ENCODE measurements around the gene KRTCAP3. TPM values are rescaled to one million over a fixed set of nuclear protein-coding genes. Genes with fewer than 3 reads are reported as not detected.
A peak's percentile ranks its signal among the peaks of the same experiment; 100 is the strongest.

The KRTCAP3 gene
- total and polyA plus RNA-seq, 2 of the 8 experiments (the other 6 are each of a cell fraction or from before 2014, with no cell fraction given): 55.4 to 72.5 TPM

DNA sequence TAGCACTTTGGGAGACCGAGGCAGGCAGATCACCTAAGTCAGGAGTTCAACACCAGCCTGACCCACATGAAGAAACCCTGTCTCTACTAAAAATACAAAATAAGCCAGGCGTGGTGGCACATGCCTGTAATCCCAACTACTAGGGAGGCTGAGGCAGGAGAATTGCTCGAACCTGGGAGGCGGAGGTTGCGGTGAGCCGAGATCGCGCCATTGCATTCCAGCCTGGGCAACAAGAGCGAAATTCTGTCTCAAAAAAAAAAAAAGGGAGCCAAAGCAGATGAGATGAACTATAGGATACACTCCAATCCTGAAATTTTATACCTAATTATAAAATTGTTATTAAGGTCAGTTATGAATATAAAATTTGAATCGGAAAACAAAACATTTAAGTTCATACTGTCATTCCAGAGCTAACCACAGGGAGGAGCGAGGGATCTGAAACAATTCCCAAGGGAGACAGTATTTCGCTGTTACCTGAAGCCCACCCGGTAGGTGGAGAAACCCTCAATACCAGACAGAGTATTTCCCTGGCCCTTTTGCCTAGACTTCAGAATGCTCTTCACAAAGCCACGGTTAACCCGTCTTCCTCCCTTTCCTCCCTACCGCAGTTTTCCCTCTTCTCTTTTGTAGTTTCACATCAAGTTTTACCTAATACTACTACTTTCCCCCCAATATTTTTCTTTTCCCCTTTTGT lies 34.2 kb upstream of the KRTCAP3 start:
- H2AK5ac ChIP-seq (ENCODE audit: low read depth, low read length): no peak overlapping the region
- peaks cover 0 to 5% (median 3%) of the 10 kb centered on the region in 4 experiments; a peak in 4 of 7 replicates for H3K4me1 ChIP-seq (replicated peaks in 1 of 4; ENCODE audit: control insufficient read depth in 3 of 4, insufficient read depth in 4 of 4, low read length in 3 of 4)
- ChIA-PET POLR2A (ENCODE audit: partially characterized antibody) (interaction anchor here (0.9 to 4.1 kb wide), 11 partner anchors 10 to 220 kb away, joined by 3 to 48 read pairs (median 5); partner anchors contain the start of genes EIF2B4, GTF3C2, NRBP1 and SNX17), CTCF (ENCODE audit: partially characterized antibody) (interaction anchor here (0.6 to 2.0 kb wide), 11 partner anchors 10 to 374 kb away, joined by 3 to 16 read pairs (median 3); partner anchors contain the start of gene NRBP1)
- FAIRE-seq: peak; percentile 88
- H3K9ac ChIP-seq (replicated peaks in 1 of 4; ENCODE audit: extremely low read depth in 1 of 4, low read depth in 3 of 4, low read length in 3 of 4): no peak overlapping the region
- no peak overlapping the region for H2BK20ac ChIP-seq (ENCODE audit: low read length)
- H3K9me3 ChIP-seq (ENCODE audit: insufficient read depth in 2 of 2, low read depth in 1 of 2, low read length in 1 of 2): no peaks in the 10 kb centered on the region
- H3K14ac ChIP-seq (ENCODE audit: insufficient read length): no peak overlapping the region
- WGBS, 2 experiments (ENCODE audit: extremely low coverage in 1 of 2, insufficient coverage in 1 of 2, insufficient read length in 1 of 2, insufficient replicate concordance in 2 of 2, low coverage in 1 of 2, low lambda C conversion rate in 2 of 2, missing lambda C conversion rate in 1 of 2): 53% methylated on average over 16 of the region's 16 CpGs; no CpG with 5 or more reads in 1 of the 2 experiments
- H3K4me2 ChIP-seq (ENCODE audit: insufficient read depth in 1 of 2, low read depth in 2 of 2, low read length in 2 of 2): peak overlapping the region; percentile 70 to 87
- peaks cover 7% of the 10 kb centered on the region for H3K23me2 ChIP-seq (ENCODE audit: low read depth, low read length)
- DNase-seq (ENCODE audit: low read depth in 1 of 2, low spot score in 2 of 2): peak in 1 of 2 experiments; percentile 50
- H2BK12ac ChIP-seq (ENCODE audit: low read depth, low read length): no peak overlapping the region
- H3K36me3 ChIP-seq (ENCODE audit: control insufficient read depth in 2 of 4, insufficient read depth in 4 of 4, low read length in 3 of 4): peaks cover 0 to 4% (median 0%) of the 10 kb centered on the region in 4 experiments; a peak in 2 of 8 replicates
- no peak overlapping the region for H2BK5ac ChIP-seq (ENCODE audit: low read depth, low read length)
- H4K20me1 ChIP-seq (replicated peaks in 1 of 2; ENCODE audit: control insufficient read depth in 1 of 2, insufficient read depth in 2 of 2, low read length in 2 of 2): peaks cover 3 to 6% of the 10 kb centered on the region in 2 experiments
- H3K27ac ChIP-seq (ENCODE audit: low read depth, low read length): no peak overlapping the region
- no peak overlapping the region for H4K5ac ChIP-seq (ENCODE audit: insufficient read length, low read depth, low read length)
- H4K91ac ChIP-seq (replicated peaks; ENCODE audit: insufficient read length, low read length): no peak overlapping the region
- H4K8ac ChIP-seq (ENCODE audit: extremely low read depth, insufficient read depth, low read length): no peak overlapping the region; the same call in 1 of the 2 replicates
- H2BK120ac ChIP-seq (replicated peaks; ENCODE audit: low read depth, low read length): no peak overlapping the region
- H3K56ac ChIP-seq (replicated peaks; ENCODE audit: insufficient read length, low read depth, low read length): no peak overlapping the region
- no peaks in the 10 kb centered on the region for H3K27me3 ChIP-seq (replicated peaks in 1 of 4; ENCODE audit: control insufficient read depth in 3 of 4, extremely low read depth in 1 of 4, insufficient read depth in 3 of 4, low read length in 3 of 4)
- no peak overlapping the region for H2BK15ac ChIP-seq (ENCODE audit: low read length)
- no peak overlapping the region for H2AFZ ChIP-seq (ENCODE audit: low read length)
- H3K23ac ChIP-seq (ENCODE audit: insufficient read length): no peak overlapping the region
- no peak overlapping the region for H3K18ac ChIP-seq (ENCODE audit: extremely low read depth, low read length)
- H3K79me1 ChIP-seq (ENCODE audit: low read depth, low read length): no peaks in the 10 kb centered on the region
- no peak overlapping the region for H3K4ac ChIP-seq (replicated peaks; ENCODE audit: insufficient read length, low read depth, low read length)
- peak overlapping the region; percentile 68 to 96 (median 92); a peak in 7 of 8 replicates for H3K4me3 ChIP-seq (ENCODE audit: extremely low read depth in 1 of 4, insufficient read depth in 2 of 4, low read depth in 3 of 4, low read length in 4 of 4)
- H3K79me2 ChIP-seq (ENCODE audit: control insufficient read depth in 1 of 2, insufficient read depth in 2 of 2, low read length in 2 of 2): peaks cover 26 to 63% of the 10 kb centered on the region in 2 experiments
- no peak for TF ChIP-seq SP2 (IDR thresholded peaks at IDR 0.05; ENCODE audit: low read length)
- TF ChIP-seq, protein P1, sequence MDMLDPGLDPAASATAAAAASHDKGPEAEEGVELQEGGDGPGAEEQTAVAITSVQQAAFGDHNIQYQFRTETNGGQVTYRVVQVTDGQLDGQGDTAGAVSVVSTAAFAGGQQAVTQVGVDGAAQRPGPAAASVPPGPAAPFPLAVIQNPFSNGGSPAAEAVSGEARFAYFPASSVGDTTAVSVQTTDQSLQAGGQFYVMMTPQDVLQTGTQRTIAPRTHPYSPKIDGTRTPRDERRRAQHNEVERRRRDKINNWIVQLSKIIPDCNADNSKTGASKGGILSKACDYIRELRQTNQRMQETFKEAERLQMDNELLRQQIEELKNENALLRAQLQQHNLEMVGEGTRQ (IDR thresholded peaks at IDR 0.05; ENCODE audit: low read length): no peak
- peak in 1 of 2 experiments; percentile 43; a peak in 1 of 3 replicates for TF ChIP-seq POLR2A (IDR thresholded peaks at IDR 0.05; ENCODE audit: control extremely low read depth in 1 of 2, low read depth in 2 of 2, low read length in 2 of 2)
- TF ChIP-seq TAF7 (optimal IDR thresholded peaks at IDR 0.05; ENCODE audit: borderline replicate concordance, low read depth, low read length): no peak
- TF ChIP-seq CTCF (IDR thresholded peaks at IDR 0.05; ENCODE audit: control extremely low read depth in 1 of 3, insufficient read depth in 1 of 3, low read depth in 1 of 3, low read length in 3 of 3): peak; percentile 11 to 83 (median 72)
- no peak for TF ChIP-seq RNF2 (IDR thresholded peaks at IDR 0.05; ENCODE audit: borderline replicate concordance, low read depth, low read length, missing control alignments, poor library complexity, severe bottlenecking)
- TF ChIP-seq BCL11A (IDR thresholded peaks at IDR 0.05; ENCODE audit: low read depth in 2 of 2, low read length in 2 of 2): no peak
